Caki2 (cell line): ENCODE data around the gene DEPDC7. TPM values are rescaled to one million over a fixed set of nuclear protein-coding genes. Genes with fewer than 3 reads are reported as not detected.
"Not testable (repeated sequence)": the region's sequence is repeated elsewhere in the genome, so short reads cannot be mapped to it uniquely, and the experiment has no call there.

Source experiments
- DNase-seq: peaks from one replicate; pipeline ENCODE4 v3.0.0-alpha.2; 2015; ENCODE audit warnings: low read depth
- in situ Hi-C: cut with HindIII; loops from 2 replicates; pipeline ENCODE4 v1.10.0; 2016; ENCODE audit warnings: low sequenced_read_pairs, low pct_unique_long_range_greater_than_20kb, mixed read lengths
- total RNA-seq: library from RNA; depleted of rRNA; stranded (reverse); fragments of >200 nt; shearing (Covaris generic); gene quantifications from 2 replicates; pipeline ENCODE4 v1.2.3, GENCODE V29; 2014; ENCODE audit warnings: low replicate concordance; rRNA removed

The DEPDC7 gene
- total RNA-seq = 2.4 and 2.5 TPM in 2 replicates

GRCh38 chr11:33015621-33016551 is at the start of gene DEPDC7:
Gene DEPDC7, plus strand, starts transcription at chr11:33015878. Its CDS starts 78 bp downstream, at chr11:33015956.
- DNase-seq = peak; percentile 82
- in situ Hi-C loops = no loop called here

GRCh38 chr11:32968541-32968940 is 47.1 kb upstream of the DEPDC7 start:
- no peak for DNase-seq
- in situ Hi-C loops = no loop called here

- DNase-seq, in situ Hi-C loops: not testable (repeated sequence)
These were observed 43.4 kb upstream of the DEPDC7 start for GRCh38 chr11:32972233-32972632.

GRCh38 chr11:32972781-32973180 is 42.9 kb upstream of the DEPDC7 start:
- no peak for DNase-seq
- in situ Hi-C loops = no loop called here

GRCh38 chr11:32982626-32983025 is 33.1 kb upstream of the DEPDC7 start:
- in situ Hi-C loops = no loop called here
- no peak for DNase-seq

GRCh38 chr11:32983506-32983905 is 32.2 kb upstream of the DEPDC7 start:
- no peak for DNase-seq
- in situ Hi-C loops = no loop called here

GRCh38 chr11:32985600-32985999 is 30.1 kb upstream of the DEPDC7 start:
- in situ Hi-C loops = no loop called here
- DNase-seq = no peak

GRCh38 chr11:32987851-32988250 is 27.8 kb upstream of the DEPDC7 start:
- DNase-seq = no peak
- in situ Hi-C loops = no loop called here

GRCh38 chr11:32990481-32990880 is 25.2 kb upstream of the DEPDC7 start:
- no peak for DNase-seq
- in situ Hi-C loops = no loop called here

GRCh38 chr11:32991427-32991826 is 24.3 kb upstream of the DEPDC7 start:
- no peak for DNase-seq

GRCh38 chr11:32991898-32992297 is 23.8 kb upstream of the DEPDC7 start:
- DNase-seq = no peak
- in situ Hi-C loops = no loop called here

More at GRCh38 chr11:32991427-32991826, 24.3 kb upstream of the DEPDC7 start:
- in situ Hi-C loops = no loop called here

GRCh38 chr11:33000181-33000580 is 15.5 kb upstream of the DEPDC7 start:
- no peak for DNase-seq
- in situ Hi-C loops = no loop called here

- in situ Hi-C loops = no loop called here
- no peak for DNase-seq
These were observed 14.4 kb upstream of the DEPDC7 start for GRCh38 chr11:33001281-33001680.

- no peak for DNase-seq
- in situ Hi-C loops = no loop called here
These were observed 13.7 kb upstream of the DEPDC7 start for GRCh38 chr11:33001751-33002542.

GRCh38 chr11:33005175-33005574 is 10.5 kb upstream of the DEPDC7 start:
- no peak for DNase-seq
- in situ Hi-C loops = no loop called here

- in situ Hi-C loops = no loop called here
- DNase-seq = no peak
These were observed 9.7 kb upstream of the DEPDC7 start for GRCh38 chr11:33006010-33006409.

GRCh38 chr11:33013755-33014154 is 1.9 kb upstream of the DEPDC7 start:
- in situ Hi-C loops = no loop called here
- no peak for DNase-seq

GRCh38 chr11:33016654-33017053 is 976 bp downstream of the DEPDC7 start:
- in situ Hi-C loops = no loop called here
- no peak for DNase-seq

GRCh38 chr11:33017478-33017877 is 1.8 kb downstream of the DEPDC7 start:
- no peak for DNase-seq
- in situ Hi-C loops = no loop called here
